T-helper 22 cell (primary cell): ENCODE measurements around the gene TMEM87A.
A peak's percentile ranks its signal among the peaks of the same experiment; 100 is the strongest.
"Not testable (repeated sequence)": the region's sequence is repeated elsewhere in the genome, so short reads cannot be mapped to it uniquely, and the experiment has no call there.

Experiments
- DNase-seq: peaks from one replicate; pipeline ENCODE4 v3.0.0-alpha.2; 2020; ENCODE audit warnings: low read depth

The TMEM87A gene

DNA sequence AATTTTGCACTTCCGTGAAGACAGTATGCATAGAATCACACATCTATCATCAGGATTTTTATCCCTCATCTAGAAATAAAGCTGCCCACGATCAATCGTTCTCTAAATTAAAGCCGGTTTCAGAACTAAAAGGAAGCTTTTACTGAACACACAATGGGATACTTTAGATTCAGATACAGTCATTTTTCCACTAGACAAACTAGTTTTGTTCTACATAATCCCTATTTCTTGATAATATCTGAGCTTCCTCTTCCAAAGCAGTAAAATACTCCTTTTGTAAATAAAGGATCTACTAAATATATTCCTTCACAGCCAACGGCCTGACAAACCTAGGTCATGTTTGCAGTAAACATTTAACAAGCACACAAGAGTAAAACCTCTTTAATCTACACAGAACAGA lies 2.2 kb downstream of the TMEM87A start:
- DNase-seq, result no peak

DNA sequence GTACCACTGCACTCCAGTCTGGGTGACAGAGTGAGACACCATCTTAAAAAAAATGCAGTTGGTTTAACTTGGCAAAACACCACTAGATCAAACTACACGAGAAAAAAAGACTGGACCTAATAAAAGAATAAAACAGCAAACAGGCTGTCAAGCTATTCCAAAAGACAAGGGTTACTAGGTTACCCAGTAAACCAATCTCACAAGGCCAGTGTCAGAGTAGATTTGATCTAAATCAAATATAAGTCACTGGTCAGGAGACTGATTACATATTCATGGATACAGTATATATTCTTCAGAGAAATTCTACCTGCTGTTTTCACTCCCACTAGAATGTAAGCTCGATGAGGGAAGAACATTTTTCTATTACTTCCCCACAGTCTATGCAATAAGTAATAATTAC lies 2.7 kb downstream of the TMEM87A start:
- no peak for DNase-seq

DNA sequence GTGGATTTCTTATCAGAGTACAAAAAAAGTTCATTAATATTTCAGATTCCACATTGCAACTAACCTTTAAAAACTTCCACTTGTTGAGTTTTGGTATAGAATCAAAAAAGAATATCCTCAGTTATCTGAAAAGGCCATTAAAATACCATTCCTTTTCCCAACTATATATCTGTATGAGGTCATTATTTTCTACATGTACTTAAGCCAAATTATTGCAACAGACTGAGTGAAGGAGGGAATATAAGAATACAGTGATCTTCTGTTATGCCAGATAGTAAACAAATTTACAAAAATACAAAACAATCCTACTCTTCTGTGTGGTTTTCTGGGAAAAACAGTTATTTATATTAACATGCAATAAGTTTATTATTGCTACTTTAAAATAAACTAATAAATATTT lies 5.9 kb downstream of the TMEM87A start:
- DNase-seq, result no peak

DNA sequence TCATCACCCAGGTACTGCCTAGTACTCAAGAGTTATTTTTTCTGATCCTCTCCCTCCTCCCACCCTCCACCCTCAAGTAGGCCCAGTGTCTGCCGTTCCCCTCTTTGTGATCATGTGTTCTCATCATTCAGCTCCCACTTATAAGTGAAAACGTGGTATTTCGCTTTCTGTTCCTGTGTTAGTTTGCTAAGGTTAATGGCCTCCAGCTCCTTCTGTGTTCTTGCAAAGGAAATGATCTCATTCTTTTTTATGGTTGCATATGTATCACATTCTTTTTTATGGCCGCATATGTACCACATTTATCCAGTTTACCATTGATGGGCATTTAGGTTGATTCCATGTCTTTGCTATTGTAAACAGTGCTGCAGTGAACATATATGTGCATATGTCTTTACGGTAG lies 8.4 kb downstream of the TMEM87A start:
- DNase-seq, result no peak

DNA sequence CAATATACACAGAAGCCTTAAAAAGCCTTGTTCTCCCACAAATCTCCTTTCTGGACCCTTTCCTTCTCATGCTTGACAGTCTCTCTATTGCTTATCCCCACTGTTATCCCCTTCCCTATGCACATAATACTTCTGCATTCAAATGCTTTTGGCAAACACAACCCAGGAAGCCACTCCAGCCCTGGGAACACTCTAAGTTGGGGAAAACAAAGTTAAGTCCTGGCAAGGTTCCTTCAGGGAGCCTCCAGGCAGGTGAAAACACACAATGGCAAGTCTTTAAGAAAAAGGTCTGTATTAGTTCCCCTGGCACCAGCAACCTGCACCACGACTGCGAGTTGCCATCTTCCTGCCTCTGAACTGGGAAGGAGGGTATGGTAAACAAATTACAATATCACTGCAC lies 19.9 kb downstream of the TMEM87A start:
- no peak for DNase-seq

DNA sequence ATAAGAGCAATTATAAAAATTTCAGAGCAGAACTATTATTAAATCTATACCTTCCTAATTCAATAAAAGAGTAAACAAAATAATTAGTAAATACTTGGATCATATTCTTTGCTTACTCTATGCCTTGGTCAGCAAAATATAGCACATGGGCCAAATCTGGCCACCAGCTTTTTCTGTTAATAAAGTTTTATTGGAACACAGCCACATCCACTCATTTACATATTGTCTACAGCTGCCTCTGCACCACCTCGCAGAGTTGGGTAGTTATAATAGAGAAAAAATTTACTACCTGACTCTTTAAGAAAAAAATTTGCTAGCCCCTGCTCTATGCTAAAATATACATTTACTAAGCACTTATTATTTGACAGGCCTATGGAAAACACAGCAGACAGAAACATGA lies 32.4 kb downstream of the TMEM87A start:
- no peak for DNase-seq

DNA sequence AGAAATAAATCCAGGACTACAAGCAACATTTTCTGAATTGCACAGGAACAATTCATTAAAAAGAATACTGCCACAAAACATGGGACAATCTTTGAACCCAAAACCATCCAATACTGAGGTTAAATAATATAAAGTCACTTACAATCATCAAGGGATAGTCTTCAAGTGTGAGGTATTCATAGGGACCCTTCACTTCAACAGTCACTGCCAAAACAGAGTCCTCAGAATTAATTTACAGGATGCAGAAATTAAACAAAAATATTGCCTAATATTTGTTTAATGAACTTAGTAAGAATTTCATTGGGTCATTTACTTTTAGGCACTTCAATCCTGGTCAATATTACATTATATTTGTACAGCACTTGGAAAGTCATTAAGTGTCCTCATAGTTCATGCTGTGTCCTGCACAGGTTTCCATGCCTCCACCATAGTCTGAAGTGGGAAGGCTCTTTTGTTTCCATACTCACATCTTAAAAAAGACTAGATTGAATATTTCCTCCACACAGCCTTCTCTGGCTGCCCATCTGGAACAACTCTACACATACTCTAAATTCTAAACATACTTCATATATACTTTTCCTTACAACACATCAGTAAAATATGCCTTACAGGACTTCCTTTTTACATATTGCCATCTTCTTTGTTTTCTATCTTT lies 33.6 kb downstream of the TMEM87A start:
- no peak for DNase-seq

DNA sequence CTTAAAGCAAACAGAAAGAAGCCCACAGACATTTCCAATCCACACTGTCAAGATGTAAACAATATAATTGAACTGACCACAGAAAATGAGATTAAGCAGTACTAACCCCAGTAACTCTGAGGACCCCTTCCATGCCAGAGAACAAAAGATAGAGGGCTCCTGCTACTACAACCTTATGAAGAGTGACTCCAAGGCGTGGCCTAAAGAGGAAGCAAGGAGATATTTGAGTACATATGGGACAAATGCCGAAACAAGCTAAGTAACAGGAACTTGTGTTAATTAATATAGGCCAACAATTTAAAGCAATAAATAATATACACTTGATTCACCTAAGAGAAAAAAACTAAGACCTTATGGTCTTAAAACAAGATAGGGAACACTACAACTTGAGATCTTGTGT lies 40.1 kb downstream of the TMEM87A start:
- no peak for DNase-seq

DNA sequence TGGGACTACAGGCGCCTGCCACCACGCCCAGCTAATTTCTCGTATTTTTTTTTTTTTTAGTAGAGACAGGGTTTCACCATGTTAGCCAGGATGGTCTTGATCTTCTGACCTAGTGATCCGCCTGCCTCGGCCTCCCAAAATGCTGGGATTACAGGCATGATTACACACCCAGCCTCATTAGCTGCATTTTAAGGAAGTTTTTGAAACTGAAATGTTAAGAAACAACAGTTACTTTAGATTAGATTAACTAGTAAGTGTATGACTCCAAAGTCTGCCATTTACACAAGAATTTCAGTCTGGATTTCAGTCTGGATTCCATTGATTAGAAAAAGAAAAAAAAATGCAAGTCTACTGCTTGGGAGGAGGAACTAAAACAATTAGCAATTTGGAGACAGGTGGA lies 40.6 kb downstream of the TMEM87A start:
- no peak for DNase-seq

DNA sequence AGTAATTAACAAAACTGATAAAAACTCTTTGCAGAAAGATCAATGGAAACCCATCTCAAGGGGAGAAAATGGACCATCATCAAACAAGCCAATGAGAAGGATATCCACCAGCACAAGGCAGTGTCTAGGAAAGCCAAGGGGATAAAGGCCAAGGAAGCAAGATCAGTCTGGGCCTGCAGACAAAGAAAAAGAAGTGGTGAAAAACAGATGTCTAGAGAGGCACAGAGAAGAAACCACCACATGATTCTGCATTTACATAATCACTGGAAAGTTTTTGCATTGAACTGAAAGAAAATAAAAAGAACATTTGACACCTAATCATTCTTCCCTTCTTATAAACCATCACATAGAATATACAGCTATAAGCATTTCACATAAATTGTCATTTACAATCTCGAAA lies 42.1 kb downstream of the TMEM87A start:
- no peak for DNase-seq

DNA sequence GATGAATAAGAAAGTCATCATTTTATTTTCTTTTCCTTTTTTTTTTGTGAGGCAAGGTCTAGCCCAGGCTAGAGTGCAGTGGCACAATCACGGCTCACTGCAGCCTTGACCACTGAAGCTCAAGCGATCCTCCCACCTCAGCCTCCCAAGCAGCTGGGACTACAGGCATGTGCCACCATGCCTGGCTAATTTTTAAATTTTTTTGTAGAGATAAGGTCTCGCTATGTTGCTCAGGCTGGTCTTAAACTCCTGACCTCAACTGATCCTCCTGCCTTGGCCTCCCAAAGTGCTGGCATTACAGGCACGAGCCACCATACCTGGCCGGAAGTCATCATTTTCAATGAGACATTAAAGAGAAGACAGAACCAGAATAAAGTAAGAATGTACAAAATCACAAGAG lies 44.3 kb downstream of the TMEM87A start:
- not testable (repeated sequence) for DNase-seq

DNA sequence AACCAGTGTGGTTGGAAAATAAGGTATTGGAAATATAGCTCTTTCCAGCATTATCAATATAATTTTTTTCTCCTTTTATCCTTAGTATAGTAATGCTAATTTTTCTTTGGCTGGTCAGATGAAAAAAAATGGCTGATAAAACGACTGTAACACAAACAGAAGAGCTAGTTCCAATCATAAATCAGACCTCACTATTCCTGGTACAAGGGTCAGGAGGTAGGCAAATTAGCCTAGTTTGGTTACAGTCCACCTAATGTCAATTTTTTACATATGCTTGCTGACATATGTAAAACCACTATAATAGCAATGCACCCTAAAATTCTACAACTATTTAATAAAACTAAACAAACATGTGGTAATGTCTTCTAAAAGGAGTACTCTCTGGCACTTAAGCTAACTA lies 45.2 kb downstream of the TMEM87A start:
- no peak for DNase-seq

DNA sequence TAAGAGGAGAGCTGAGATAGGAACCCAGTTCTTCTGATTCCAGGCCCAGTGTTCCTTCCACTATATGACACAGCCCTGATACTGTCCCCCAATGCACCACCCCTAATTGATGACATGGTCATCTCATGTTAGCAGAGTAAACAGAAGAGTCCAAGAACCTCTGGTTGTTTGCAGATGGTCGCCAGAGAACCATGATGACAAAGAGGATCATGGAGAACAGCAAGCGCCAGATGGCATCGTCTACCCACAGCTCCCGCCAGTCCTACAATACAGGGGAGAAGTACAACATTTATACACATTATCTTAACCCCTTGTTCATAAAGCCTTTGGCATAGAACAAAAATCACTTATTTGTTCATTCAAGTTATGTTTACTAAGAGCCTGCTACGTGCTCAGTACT lies 46.6 kb downstream of the TMEM87A start:
- no peak for DNase-seq

DNA sequence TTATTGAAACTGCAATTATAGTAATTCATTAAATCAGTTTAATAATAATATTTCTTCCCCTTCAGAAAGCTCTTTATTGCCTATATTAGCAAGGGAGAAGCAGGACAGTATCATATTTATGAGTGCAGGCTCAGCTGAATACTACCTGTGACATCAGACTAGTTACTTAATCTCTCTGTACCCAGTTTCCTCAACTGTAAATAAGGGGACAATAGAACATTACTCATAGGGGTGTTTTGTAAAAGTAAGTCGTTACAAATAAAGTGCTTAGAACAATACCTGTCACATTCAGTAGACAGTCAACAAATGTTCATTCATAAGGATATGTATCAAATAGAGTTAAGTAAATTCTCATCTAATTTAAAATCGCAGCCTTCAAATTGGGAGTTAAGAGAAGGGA lies 53.0 kb downstream of the TMEM87A start:
- DNase-seq, result no peak

DNA sequence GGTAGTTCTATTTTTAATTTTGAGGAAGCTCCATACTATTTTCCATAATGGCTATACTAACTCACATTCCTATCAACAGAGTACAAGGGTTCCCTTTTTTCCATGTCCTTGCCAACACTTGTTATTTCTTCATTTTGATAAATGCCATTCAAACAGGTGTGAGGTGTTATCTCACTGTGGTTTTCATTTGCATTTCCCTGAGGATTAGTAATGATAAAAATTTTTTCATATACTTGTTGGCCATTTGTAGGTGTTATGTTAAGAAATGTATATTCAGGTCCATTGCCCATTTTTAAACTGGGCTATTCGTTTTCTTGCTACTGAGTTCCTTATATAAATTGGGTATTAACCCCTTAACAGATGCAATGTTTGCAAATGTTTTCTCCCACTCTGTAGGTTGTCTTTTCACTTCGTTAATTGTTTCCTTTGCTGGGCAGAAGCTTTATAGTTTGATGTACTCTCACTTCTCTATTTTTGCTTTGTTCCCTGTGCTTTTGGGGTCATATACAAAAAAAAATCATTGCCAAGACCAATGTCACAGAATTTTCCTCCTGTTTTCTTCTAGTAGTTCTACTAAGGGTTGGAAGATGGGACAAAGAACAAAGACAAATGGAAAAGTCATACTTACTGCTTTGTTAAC lies 54.2 kb downstream of the TMEM87A start:
- DNase-seq, result no peak

DNA sequence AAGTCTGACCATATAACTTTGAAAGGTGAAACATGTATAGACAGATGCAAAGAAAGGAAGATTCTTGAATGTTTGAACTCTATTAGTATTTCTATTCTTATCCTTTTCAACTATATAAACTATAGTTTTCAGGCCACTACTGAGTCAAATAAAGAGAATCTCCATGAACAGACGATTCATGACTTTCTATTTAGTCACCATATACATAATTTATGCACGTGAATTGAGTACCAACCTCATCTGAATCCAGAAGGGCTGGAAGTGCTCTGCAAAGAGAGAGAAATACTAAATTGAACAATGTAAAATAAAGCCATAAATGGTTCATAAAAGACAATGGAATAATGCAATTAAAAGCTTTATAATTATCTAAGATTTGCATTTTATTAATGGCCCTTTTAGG lies 55.7 kb downstream of the TMEM87A start:
- DNase-seq, result no peak

DNA sequence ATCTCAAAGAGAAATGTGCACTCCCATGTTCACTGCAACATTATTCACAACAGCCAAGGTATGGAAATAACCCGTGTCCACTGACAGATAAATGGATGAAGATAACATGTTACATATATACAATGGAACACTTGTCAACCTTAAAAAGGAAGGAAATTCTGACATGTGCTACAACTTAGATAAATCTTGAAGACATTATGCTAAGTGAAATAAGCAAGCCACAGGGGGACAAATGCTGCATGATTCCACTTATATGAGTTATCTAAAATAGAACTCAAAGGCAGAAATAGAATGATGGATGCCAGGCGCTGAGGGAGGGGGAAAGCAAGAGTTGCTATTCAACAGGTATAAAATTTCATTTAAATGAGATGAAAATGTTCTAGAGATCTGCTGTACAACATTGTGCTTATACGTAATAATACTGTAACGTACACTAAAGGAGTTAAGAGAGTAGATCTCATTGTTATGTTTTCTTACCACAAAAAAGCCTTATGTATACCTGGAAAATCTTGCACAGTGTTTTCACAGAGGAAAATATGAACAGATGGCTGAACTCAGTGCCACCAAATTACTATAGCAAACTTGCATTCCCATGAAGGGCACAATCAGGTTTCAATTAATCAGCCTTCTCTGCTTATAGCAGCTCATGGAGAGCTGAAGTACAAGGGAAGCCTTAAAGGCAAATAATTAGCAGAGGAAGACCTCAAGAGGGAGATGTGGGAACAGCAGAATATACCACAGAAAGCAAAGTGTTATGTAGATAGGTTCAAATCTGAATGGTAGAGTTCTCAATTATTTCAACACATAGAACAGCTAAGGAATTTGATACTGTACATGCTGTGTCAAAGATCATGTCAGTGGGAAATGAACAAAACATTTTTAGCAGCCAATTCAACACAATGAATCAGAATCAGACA lies 57.1 kb downstream of the TMEM87A start:
- no peak for DNase-seq

DNA sequence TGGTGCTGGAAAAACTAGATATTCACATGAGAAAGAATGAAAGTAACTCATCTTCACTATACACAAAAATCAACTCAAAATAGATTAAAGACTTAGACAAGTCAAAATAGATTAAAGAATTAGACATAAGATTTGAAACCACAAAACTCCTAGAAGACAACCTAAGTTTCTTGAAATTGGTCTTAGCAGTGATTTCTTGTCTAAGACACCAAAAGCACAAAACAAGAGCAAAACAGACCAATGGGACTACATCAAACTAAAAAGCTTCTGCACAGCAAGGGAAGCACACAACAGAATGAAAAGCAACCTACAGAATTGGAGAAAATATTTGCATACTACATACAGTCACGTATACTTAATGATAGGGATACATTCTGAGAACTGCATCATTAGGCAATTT lies 58.6 kb downstream of the TMEM87A start:
- no peak for DNase-seq

DNA sequence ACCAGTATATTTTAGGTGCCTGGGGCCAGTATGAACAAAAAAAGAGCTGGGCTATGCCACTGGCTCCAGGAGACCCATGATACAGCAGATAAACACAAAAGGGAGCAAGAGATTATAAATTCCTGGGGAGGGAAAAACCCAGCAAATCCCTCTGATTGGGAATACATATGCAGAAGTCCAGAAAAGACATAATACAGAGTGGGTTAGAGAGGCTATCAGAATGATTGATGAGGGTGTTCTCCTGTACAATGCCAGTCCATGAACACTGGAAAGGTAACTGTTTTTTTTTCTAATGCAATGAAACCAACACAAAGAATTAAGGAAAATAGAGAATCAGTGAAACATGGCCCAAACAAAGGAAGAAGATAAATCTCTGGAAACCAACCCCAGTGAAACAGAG lies 59.7 kb downstream of the TMEM87A start:
- no peak for DNase-seq

DNA sequence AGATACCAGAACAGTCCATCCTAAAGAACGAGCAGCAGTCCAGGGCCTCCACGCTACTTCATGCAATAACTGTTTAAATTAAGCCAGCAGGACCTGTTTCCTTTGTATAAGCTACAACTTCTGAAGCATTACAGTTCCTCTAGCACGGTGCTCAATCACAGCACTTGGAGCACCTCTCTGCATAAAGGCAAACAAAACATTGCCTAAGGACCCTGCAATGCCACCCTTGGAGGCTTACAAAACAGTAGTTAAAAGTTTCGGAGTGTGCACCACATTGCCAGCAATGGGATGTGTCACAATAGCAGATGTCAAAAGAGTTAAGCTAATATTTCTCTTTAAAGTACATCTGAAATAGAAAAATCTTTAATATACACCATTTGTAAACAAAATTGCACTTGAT lies 62.5 kb downstream of the TMEM87A start:
- DNase-seq, result no peak

DNA sequence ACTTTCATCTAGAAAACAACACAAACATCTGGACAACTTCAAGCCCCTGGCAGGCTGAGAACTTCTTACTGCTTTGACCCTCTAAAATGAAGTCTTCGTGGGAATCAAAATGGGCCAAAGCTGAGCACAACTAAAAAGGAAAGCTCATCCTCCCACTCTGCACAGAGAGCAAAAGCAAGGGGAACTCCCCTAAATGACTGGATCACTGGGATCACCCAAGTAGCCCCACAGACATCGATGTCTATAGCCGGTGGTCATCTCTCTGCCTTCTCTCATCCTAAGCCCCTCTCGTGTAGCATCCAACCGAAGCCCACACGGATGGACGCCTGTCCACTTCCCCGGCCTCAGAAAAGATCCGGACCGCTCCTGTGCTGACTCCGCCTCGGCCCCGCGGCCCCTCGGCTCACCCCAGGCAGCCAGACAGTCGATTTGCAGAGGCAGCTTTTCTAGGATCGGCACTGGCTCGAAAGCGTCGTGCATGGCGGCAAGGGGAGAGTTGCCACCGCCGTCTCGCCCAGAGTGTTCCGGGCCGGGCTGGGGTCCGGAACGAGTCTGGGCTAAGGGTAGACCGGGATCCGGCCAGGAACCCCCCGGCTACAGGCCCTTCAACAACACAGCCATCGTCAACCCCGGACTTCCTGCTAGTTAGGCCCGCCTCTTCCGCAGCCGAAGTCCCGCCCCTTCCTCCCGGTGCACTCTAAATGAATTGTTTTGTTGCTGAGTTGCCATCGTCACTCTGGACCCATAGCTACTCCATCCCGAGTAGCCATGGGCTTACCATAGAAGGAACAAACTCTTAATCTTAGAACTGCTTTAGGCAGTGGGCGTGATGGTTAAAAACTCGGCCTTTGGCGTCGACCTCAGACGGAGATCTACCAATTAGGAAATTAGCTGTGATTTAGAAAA lies 65.3 kb downstream of the TMEM87A start, which contains the start of gene VPS39:
VPS39 (minus strand) TSS at position 631 of the 906 bp plus-strand sequence; CDS start at position 480, 151 bp downstream.
- peak; percentile 65 for DNase-seq

DNA sequence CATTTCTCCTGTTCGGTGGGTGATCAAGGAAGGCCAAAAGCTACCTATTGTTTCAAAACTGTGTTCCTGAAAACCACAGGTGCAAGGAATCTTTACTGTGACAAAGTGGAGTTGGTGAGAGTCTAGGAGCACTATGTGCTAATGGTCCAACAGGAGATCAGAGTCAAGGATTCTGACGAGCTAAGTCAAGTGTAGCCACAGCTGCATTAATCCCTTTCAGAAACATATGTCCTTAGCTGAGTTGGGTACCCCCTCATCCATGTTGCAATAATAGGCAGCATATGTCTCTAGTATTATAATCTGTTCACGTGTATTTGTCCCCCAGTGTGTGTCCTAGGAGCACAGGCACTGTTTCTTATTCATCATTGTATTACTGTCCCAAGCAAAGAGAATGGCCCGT lies 66.8 kb downstream of the TMEM87A start:
- no peak for DNase-seq
